Fibroblast of lung (primary cell): Measurements from ENCODE around the gene C1QTNF1. TPM values are rescaled to one million over a fixed set of nuclear protein-coding genes. Genes with fewer than 3 reads are reported as not detected.
A peak's percentile ranks its signal among the peaks of the same experiment; 100 is the strongest.
"Not testable (repeated sequence)": the region's sequence is repeated elsewhere in the genome, so short reads cannot be mapped to it uniquely, and the experiment has no call there.

ENCODE experiments used
- DNase-seq, 2 donors: peaks; one replicate each; pipeline versions ENCODE4 v3.0.0 to v3.0.0-alpha.2; 2010; ENCODE audit warnings: low read depth in 2 of 2
- H2AFZ ChIP-seq: 2 replicates; pipeline ENCODE4 v1.5.1; 2012; ENCODE audit warnings: low read length, control low read depth, inconsistent platforms
- H3K27ac ChIP-seq: 2 replicates; pipeline ENCODE4 v1.5.1; 2011; ENCODE audit warnings: low read length, control low read depth; ENCODE audit not compliant: insufficient read depth
- H3K27me3 ChIP-seq: 2 replicates; pipeline ENCODE4 v1.5.1; 2011; ENCODE audit warnings: mild to moderate bottlenecking, low read length; ENCODE audit not compliant: control insufficient read depth, insufficient read depth
- H3K36me3 ChIP-seq: 2 replicates; pipeline ENCODE4 v1.5.1; 2011; ENCODE audit warnings: low read length; ENCODE audit not compliant: control insufficient read depth, insufficient read depth
- H3K4me1 ChIP-seq: 2 replicates; pipeline ENCODE4 v1.5.1; 2011; ENCODE audit warnings: low read length; ENCODE audit not compliant: control insufficient read depth, insufficient read depth; ENCODE audit errors: extremely low read depth
- H3K4me2 ChIP-seq: 2 replicates; pipeline ENCODE4 v1.5.1; 2011; ENCODE audit warnings: low read length, control low read depth; ENCODE audit not compliant: insufficient read depth; ENCODE audit errors: extremely low read depth
- H3K4me3 ChIP-seq, 4 experiments: fragments of 200-600 bp in 1 of 4; sonication (generic) in 1 of 4; replicated peaks in 1 of 4; 2 replicates each; pipeline ENCODE4 v1.5.1; 2011 to 2016; ENCODE audit warnings: low read length in 4 of 4, low read depth in 3 of 4, mild to moderate bottlenecking in 3 of 4, control low read depth in 2 of 4, inconsistent platforms in 1 of 4, mixed read lengths in 1 of 4; ENCODE audit not compliant: insufficient read depth in 1 of 4; ENCODE audit errors: control extremely low read depth in 1 of 4
- H3K79me2 ChIP-seq: 2 replicates; pipeline ENCODE4 v1.5.1; 2012; ENCODE audit warnings: mild to moderate bottlenecking, low read length, inconsistent platforms; ENCODE audit not compliant: control insufficient read depth, insufficient read depth
- H3K9ac ChIP-seq: 2 replicates; pipeline ENCODE4 v1.5.1; 2011; ENCODE audit warnings: mild to moderate bottlenecking, low read length, control low read depth; ENCODE audit not compliant: insufficient read depth
- H3K9me3 ChIP-seq: 2 replicates; pipeline ENCODE4 v1.5.1; 2012; ENCODE audit warnings: low read depth, low read length; ENCODE audit not compliant: control insufficient read depth, insufficient read depth
- H4K20me1 ChIP-seq: 2 replicates; pipeline ENCODE4 v1.5.1; 2011; ENCODE audit warnings: low read length; ENCODE audit not compliant: control insufficient read depth, insufficient read depth; ENCODE audit errors: extremely low read depth
- EZH2 ChIP-seq: IDR thresholded peaks from 2 replicates; pipeline ENCODE4 v1.5.1; 2012; ENCODE audit warnings: low read length, control low read depth, mild to moderate bottlenecking; ENCODE audit errors: missing control alignments
- polyA plus RNA-seq, 2 donors: library from polyadenylated mRNA; depleted of rRNA in 1 of 2; stranded (reverse) in 1 of 2; unstranded in 1 of 2; fragments of >200 nt; gene quantifications; 2 replicates each; pipeline ENCODE4 v1.2.1, GENCODE V29; 2011 to 2012; ENCODE audit warnings: missing spikeins in 1 of 2
- total RNA-seq: library from RNA; depleted of rRNA; stranded (reverse); fragments of >200 nt; gene quantifications from 2 replicates; pipeline ENCODE4 v1.2.1, GENCODE V29; 2014
- TF ChIP-seq, protein P1 (sequence below), 2 donors: IDR thresholded peaks in 1 of 2; conservative IDR thresholded peaks in 1 of 2; 1 replicate in 1 of 2; 2 replicates in 1 of 2; pipeline ENCODE4 v1.5.1; 2011 to 2012; ENCODE audit warnings: low read length in 2 of 2, control low read depth in 1 of 2, inconsistent platforms in 1 of 2, low read depth in 1 of 2, mild to moderate bottlenecking in 1 of 2

Gene C1QTNF1
- total and polyA plus RNA-seq, 2 donors (not counting 1 experiment from before 2014, with no cell fraction given) = 15.0 to 45.2 TPM

DNA sequence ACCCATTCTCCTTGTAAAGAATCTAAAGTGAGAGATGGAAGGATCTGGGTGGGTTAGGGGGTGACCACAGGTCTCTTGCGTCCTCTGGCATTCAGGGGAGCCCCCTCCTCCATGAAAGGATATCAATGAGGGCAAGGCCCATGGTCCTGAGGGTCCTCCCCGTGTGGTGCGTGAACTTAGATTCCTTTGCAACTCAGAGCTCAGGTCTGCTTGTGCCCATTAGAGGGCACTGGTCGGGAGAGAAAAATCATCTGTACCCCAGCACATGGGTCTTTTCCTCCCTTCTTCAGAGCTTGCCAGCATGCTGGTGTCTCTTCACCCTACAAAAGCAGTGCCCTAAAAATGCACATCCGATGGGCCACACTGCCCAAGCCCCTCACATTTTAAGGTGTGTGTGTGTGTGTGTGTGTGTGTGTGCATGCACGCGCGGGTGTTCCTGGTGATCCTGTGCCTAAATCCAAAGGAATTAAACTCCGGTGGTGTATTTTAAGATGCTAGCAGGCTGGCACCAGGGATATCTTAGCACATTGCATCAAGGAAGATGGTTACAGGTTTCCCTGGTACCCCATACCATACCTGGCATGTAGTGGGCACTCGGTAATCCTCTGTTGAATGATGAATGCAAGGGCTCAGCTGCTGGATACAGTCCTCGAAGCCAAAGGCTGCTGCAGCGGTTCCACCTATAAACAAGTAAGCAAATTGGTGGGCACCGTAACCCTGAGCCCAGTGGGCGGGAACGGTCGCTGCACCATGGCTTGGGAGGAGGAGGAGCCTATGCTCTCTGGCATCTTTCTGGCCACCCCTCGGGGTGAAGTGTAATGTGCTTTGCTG, 4.7 kb downstream of the C1QTNF1 start:
- no peak overlapping the region for H3K4me3 ChIP-seq
- no peaks in the 10 kb centered on the region for H3K36me3 ChIP-seq
- no peaks in the 10 kb centered on the region for H4K20me1 ChIP-seq
- H3K9me3 ChIP-seq = no peaks in the 10 kb centered on the region
- DNase-seq = no peak
- no peak overlapping the region for H3K9ac ChIP-seq
- H3K79me2 ChIP-seq = no peaks in the 10 kb centered on the region
- peaks cover 30% of the 10 kb centered on the region for H3K4me1 ChIP-seq
- H3K27ac ChIP-seq = no peak overlapping the region
- no peak overlapping the region for H3K4me2 ChIP-seq
- no peaks in the 10 kb centered on the region for H3K27me3 ChIP-seq
- TF ChIP-seq, protein P1, sequence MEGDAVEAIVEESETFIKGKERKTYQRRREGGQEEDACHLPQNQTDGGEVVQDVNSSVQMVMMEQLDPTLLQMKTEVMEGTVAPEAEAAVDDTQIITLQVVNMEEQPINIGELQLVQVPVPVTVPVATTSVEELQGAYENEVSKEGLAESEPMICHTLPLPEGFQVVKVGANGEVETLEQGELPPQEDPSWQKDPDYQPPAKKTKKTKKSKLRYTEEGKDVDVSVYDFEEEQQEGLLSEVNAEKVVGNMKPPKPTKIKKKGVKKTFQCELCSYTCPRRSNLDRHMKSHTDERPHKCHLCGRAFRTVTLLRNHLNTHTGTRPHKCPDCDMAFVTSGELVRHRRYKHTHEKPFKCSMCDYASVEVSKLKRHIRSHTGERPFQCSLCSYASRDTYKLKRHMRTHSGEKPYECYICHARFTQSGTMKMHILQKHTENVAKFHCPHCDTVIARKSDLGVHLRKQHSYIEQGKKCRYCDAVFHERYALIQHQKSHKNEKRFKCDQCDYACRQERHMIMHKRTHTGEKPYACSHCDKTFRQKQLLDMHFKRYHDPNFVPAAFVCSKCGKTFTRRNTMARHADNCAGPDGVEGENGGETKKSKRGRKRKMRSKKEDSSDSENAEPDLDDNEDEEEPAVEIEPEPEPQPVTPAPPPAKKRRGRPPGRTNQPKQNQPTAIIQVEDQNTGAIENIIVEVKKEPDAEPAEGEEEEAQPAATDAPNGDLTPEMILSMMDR (conservative IDR thresholded peaks at IDR 0.05 in 1 of 2, IDR thresholded peaks at IDR 0.05 in 1 of 2; ENCODE audit: low read depth in 1 of 2, low read length in 2 of 2) = peak; percentile 25 to 32
- TF ChIP-seq EZH2 = no peak
- H2AFZ ChIP-seq = no peak overlapping the region

- H3K27me3 ChIP-seq = no peaks in the 10 kb centered on the region
- H3K9ac ChIP-seq = no peak overlapping the region
- no peak overlapping the region for H3K4me3 ChIP-seq
- peaks cover 33% of the 10 kb centered on the region for H3K4me1 ChIP-seq
- TF ChIP-seq, protein P1 (conservative IDR thresholded peaks at IDR 0.05 in 1 of 2, IDR thresholded peaks at IDR 0.05 in 1 of 2; ENCODE audit: low read depth in 1 of 2, low read length in 2 of 2) = no peak
- no peak for TF ChIP-seq EZH2
- no peaks in the 10 kb centered on the region for H4K20me1 ChIP-seq
- H3K27ac ChIP-seq = no peak overlapping the region
- no peaks in the 10 kb centered on the region for H3K36me3 ChIP-seq
- H3K79me2 ChIP-seq = no peaks in the 10 kb centered on the region
- no peak overlapping the region for H3K4me2 ChIP-seq
- no peaks in the 10 kb centered on the region for H3K9me3 ChIP-seq
- no peak overlapping the region for H2AFZ ChIP-seq
- no peak for DNase-seq
Observed at GRCh38 chr17:79029327-79030009, 5.5 kb downstream of the C1QTNF1 start.

DNA sequence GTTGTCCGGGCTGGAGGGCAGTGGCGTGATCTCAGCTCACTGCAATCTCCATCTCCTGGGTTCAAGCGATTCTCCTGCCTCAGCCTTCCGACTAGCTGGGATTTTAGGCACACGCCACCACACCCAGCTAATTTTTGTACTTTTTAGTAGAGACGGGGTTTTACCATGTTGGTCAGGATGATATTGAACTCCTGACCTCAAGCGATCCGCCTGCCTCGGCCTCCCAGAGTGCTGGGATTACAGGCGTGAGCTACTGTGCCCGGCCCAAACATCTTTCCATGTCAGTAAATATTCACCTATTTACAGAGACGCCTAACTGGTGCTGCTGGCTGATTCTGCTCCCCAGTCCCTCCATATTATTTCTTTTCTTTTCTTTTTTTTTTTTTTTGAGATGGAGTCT, 6.7 kb downstream of the C1QTNF1 start:
- H3K9me3 ChIP-seq, H3K4me3 ChIP-seq, H2AFZ ChIP-seq, H3K27ac ChIP-seq, H3K27me3 ChIP-seq, H3K36me3 ChIP-seq, H3K4me2 ChIP-seq, H3K9ac ChIP-seq, H3K79me2 ChIP-seq, DNase-seq, H4K20me1 ChIP-seq: not testable (repeated sequence)
- peaks cover 25% of the 10 kb centered on the region for H3K4me1 ChIP-seq
